Heart right ventricle (tissue), 16 donors: ENCODE results near the gene AKR1C2. TPM values are rescaled to one million over a fixed set of nuclear protein-coding genes. Genes with fewer than 3 reads are reported as not detected.
"Not testable (repeated sequence)": the region's sequence is repeated elsewhere in the genome, so short reads cannot be mapped to it uniquely, and the experiment has no call there.

Source experiments
- ATAC-seq, 8 donors: fragments of 200-7000 bp; cut with Tn5 transposase; one replicate each; pipeline ENCODE4 v1.9.1; 2020; ENCODE audit warnings: mild to moderate bottlenecking in 8 of 8, moderate library complexity in 8 of 8, moderate number of reproducible peaks in 1 of 8
- DNase-seq, 2 donors: peaks; one replicate each; pipeline ENCODE4 v3.0.0-alpha.2; 2020
- H3K27ac ChIP-seq, 10 donors: fragments of 200-600 bp; sonication (generic) in 2 of 10; one replicate each; pipeline versions ENCODE4 v1.5.0 to v1.8.0; 2020 to 2022; ENCODE audit warnings: mild to moderate bottlenecking in 3 of 10
- H3K27me3 ChIP-seq, 7 donors: fragments of 200-600 bp; one replicate each; pipeline ENCODE4 v1.8.0; 2021 to 2022; ENCODE audit warnings: mild to moderate bottlenecking in 2 of 7
- H3K36me3 ChIP-seq, 9 donors: fragments of 200-600 bp; sonication (generic) in 1 of 9; one replicate each; pipeline versions ENCODE4 v1.5.0 to v1.8.0; 2020 to 2022; ENCODE audit warnings: mild to moderate bottlenecking in 2 of 9
- H3K4me1 ChIP-seq, 9 donors: fragments of 200-600 bp; sonication (generic) in 1 of 9; one replicate each; pipeline versions ENCODE4 v1.5.0 to v1.8.0; 2020 to 2022; ENCODE audit warnings: mild to moderate bottlenecking in 4 of 9
- H3K4me3 ChIP-seq, 10 donors: fragments of 200-600 bp; sonication (generic) in 2 of 10; one replicate each; pipeline versions ENCODE4 v1.5.0 to v1.8.0; 2020 to 2022; ENCODE audit warnings: mild to moderate bottlenecking in 7 of 10, moderate library complexity in 2 of 10
- H3K9me3 ChIP-seq, 11 donors: fragments of 200-600 bp in 10 of 11; sonication (generic) in 2 of 11; one replicate each; pipeline versions ENCODE4 v1.5.0 to v1.8.0; 2013 to 2022; ENCODE audit warnings: mild to moderate bottlenecking in 2 of 11, control low read depth in 1 of 11, moderate library complexity in 1 of 11
- CTCF ChIP-seq, 9 donors: fragments of 200-600 bp; sonication (generic) in 2 of 9; IDR thresholded peaks; one replicate each; pipeline versions ENCODE4 v1.5.0 to v1.8.0; 2021 to 2022; ENCODE audit warnings: antibody characterized with exemption in 9 of 9, mild to moderate bottlenecking in 5 of 9, moderate library complexity in 1 of 9
- WGBS, 2 donors: extraction: QIAGEN DNeasy Blood & Tissue Kit; methylation state at CpG; one replicate each; pipeline ENCODE4 v1.1.7; 2013; ENCODE audit warnings: inconsistent platforms in 1 of 2; 5-methylcytosine and 5-hydroxymethylcytosine counted together
- intact Hi-C, 10 donors: fragments of 100-400 bp; cut with DNase I; formaldehyde crosslinking; loops; one replicate each; pipeline versions ENCODE4 v1.11.1 to v1.14.2; 2022
- polyA plus RNA-seq, 2 donors: library from polyadenylated mRNA; stranded (reverse); fragments of 200-250 nt; gene quantifications; one replicate each; pipeline ENCODE4 v1.2.3, GENCODE V29; 2013
- total RNA-seq, 10 donors: library from RNA; stranded (reverse); fragmentation: NEBNext Ultra II Directional in 3 of 10; extraction: Animal tissue kit (Norgen Biotek cat#: 25700) in 3 of 10; gene quantifications; one replicate each; pipeline versions ENCODE4 v1.2.1 to v1.2.4, GENCODE V29; 2021 to 2023
- donor health status: Arrhythmogenic right ventricular cardiomyopathy.
- donor health status: ischemic (EF 13 %, LVEDD 7.1; RV severe dilation, severe dysfunction).
- donor health status: healthy with polysubstance abuse.
- donor health status: DM: no; HTN: yes; CAD: no.
- donor health status: DM: no; HTN: no; CAD: no.
- donor health status: ischemic (EF 25% LVEDD 6.9; RV normal size, moderate dysfunction).
- donor health status: ischemic (EF 25% LVEDD 5.7; RV mildly dilated, moderate dysfunction).
- donor health status: healthy.
- donor health status: DM: yes; HTN: yes; CAD: no.
- donor health status: Ischemic cardiomyopathy.
- donor health status: ischemic (EF 35%, LVEDD 5.7; RV mildly dilated, moderate dysfunction).
- donor health status: nonischemic (EF 11% LVEDD 7.7; RV severe dilation, severe dysfunction).
- donor health status: DM: yes; HTN: yes; CAD: no.
- donor health status: PGD.
- donor health status: ischemic (EF 29% LVEDD 5.4; RV normal size, mild dysfunction).
- donor health status: nonischemic (EF 23%, LVEDD 6.1; RV moderate dilation, normal function).

AKR1C2 gene
- total and polyA plus RNA-seq, 12 donors: 4.5 to 44.4 (median 20.5) TPM

- Histone ChIP-seq H3K4me3 (no peak overlapping the region), H3K4me1 (peaks cover 0 to 22% (median 2%) of the 10 kb centered on the region in 9 donors), H3K27me3 (no peaks in the 10 kb centered on the region), H3K9me3 (no peaks in the 10 kb centered on the region), H3K36me3 (no peaks in the 10 kb centered on the region), H3K27ac (no peak overlapping the region)
- ATAC-seq (no peak), DNase-seq (no peak)
- intact Hi-C loops: loop anchor here in 1 of 10 donors (10.0 kb wide), 1 partner anchor 51 kb away; the partner anchor contains the start of gene AKR1C2
- no peak for TF ChIP-seq CTCF (IDR thresholded peaks at IDR 0.05)
Measured at GRCh38 chr10:4953405-4953804, 50.3 kb downstream of the AKR1C2 start.

DNA sequence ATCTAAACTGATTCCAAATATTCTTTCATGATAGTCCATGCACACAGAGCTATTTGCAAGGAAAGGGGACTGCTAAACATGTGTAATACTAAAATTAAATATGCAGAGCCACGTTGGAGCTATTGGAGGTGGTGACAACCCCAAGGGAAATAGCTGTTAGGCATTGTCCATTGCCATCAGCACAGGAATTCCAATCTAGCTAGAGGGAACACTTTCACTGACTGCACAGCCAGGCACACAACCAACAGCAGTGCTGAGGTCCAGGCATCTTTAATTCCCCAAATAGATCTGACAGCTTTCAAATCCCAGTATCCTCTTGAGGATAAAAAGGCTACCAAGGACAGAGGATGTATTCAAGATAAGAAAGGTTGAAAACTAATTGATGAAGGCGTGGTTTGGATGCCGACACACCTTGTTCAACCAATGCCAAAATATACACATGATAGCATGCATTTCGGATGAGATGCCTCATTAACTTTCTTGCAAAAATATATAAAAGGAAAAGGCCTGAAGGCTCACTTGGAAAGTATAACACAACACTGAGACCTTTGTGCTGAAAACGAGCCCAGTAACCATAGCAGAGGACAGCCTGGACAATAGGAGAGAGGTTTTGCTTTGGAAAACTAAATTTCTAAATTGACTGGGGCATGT, 52.0 kb downstream of the AKR1C2 start:
- DNase-seq, H3K9me3 ChIP-seq, H3K36me3 ChIP-seq, ATAC-seq, H3K4me3 ChIP-seq, H3K27me3 ChIP-seq: not testable (repeated sequence)
- WGBS, 2 donors: 47 to 59% methylated on average over 5 of the region's 5 CpGs
- Histone ChIP-seq H3K27ac (peak overlapping the region in 1 of 10 donors; percentile 6), H3K4me1 (peaks cover 0 to 22% (median 6%) of the 10 kb centered on the region in 9 donors)
- intact Hi-C loops: loop anchor here in 1 of 10 donors (10.0 kb wide), 1 partner anchor 53 kb away; the partner anchor contains the start of gene AKR1C2

DNA sequence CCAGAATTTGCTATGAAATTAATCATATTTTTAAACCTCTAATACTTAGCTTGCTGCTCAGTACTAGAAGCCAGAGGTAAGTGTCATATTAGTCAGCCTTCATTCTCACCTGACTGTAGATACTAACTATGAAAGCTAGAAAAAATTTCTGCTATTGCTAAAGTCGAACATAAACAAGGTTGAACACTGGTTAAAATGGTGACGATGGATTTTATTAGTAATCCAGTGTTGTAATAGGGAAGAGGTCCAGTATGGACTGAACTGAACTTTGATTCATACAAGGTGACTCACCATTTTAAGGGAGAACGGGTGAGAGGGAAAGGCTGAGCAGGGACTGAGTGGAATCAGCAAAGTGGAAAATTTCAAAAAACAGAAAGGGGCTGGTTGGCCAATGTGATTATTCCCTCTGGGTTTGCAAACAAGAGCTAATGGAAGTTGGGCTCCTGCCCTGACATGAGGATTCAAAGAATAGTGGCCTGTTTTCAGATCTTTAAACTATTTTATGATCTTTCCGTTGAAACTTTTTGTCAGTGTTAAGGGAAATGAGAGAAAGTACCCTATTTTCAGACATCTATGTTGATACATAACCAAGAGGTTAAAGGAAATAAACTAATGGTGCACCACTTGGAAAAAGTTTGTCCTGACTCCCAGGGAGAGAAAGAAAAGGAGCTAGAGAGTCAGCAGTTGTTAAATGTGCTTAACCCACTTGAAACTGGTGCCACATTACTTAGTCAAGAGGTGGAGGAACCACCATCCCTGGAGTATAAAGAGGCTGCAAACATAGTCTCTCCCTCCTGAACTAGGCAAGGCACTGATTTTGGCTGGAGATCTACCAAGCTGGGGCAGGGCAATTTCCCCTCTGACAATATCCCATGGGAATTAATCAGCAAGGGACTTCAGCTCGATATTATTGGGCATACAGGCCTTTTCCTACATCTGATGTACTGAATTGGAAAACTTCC, 55.7 kb downstream of the AKR1C2 start:
- Histone ChIP-seq H3K4me1 (peaks cover 0 to 38% (median 11%) of the 10 kb centered on the region in 9 donors), H3K4me3 (no peak overlapping the region), H3K36me3 (no peaks in the 10 kb centered on the region), H3K27ac (peak overlapping the region; percentile 26 to 82 (median 64)), H3K9me3 (no peaks in the 10 kb centered on the region), H3K27me3 (no peaks in the 10 kb centered on the region)
- ATAC-seq (peak; percentile 81 to 92 (median 87)), DNase-seq (peak in 1 of 2 donors; percentile 54)
- no peak for TF ChIP-seq CTCF (IDR thresholded peaks at IDR 0.05)
- 54 to 65% methylated on average over 5 of the region's 5 CpGs for WGBS, 2 donors
- intact Hi-C loops: no loop called here

DNA sequence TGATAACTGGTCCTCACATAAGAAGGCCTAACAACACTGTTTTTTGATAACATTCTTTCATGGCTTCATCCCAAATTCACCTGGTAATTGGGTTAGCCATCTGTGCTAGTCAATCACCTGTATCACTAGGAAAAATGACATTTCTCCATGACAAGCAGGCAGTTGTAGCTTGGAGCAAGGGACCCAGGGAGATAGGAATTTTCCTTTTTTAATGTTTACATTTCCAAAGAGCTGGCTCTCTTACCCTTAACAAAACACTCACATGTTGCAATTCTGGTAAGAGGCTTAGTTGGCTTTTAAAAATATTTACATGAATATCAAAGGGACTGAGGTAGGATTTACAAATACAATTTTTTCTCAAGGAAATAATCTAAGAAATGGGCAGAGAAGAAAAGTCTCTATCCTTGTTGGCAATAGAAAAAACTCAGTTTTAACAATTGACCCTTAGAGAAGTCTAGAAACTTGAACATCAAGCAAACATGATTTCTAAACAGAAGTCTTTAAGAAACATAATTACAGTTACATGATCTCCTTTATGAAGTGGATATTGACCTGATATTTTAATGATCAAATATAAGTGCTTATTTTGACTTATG, 56.5 kb downstream of the AKR1C2 start:
- intact Hi-C loops: no loop called here
- Histone ChIP-seq H3K27ac (peak overlapping the region in 7 of 10 donors; percentile 23 to 82 (median 63)), H3K36me3 (no peaks in the 10 kb centered on the region), H3K27me3 (no peaks in the 10 kb centered on the region), H3K4me1 (peaks cover 0 to 46% (median 17%) of the 10 kb centered on the region in 9 donors), H3K9me3 (no peaks in the 10 kb centered on the region), H3K4me3 (no peak overlapping the region)
- ATAC-seq (no peak), DNase-seq (no peak)
- no peak for TF ChIP-seq CTCF (IDR thresholded peaks at IDR 0.05)
